Muscle layer of duodenum (tissue), 2 donors: Measurements from ENCODE around the gene UNKL.

ENCODE experiments used
- H3K27ac ChIP-seq: one replicate; pipeline ENCODE4 v1.7.0; 2013; ENCODE audit warnings: mild to moderate bottlenecking, low read length
- H3K27me3 ChIP-seq: one replicate; pipeline ENCODE4 v1.7.0; 2013; ENCODE audit warnings: low read depth, mild to moderate bottlenecking, control low read depth, low read length
- H3K36me3 ChIP-seq, 2 donors: one replicate each; pipeline ENCODE4 v1.7.0; 2013; ENCODE audit warnings: low read length in 2 of 2, control low read depth in 1 of 2, mild to moderate bottlenecking in 1 of 2; ENCODE audit not compliant: insufficient read depth in 2 of 2, control insufficient read depth in 1 of 2
- H3K4me1 ChIP-seq, 2 donors: one replicate each; pipeline ENCODE4 v1.7.0; 2013; ENCODE audit warnings: low read length in 2 of 2, mild to moderate bottlenecking in 2 of 2, control low read depth in 1 of 2, moderate library complexity in 1 of 2; ENCODE audit not compliant: insufficient read depth in 2 of 2, control insufficient read depth in 1 of 2
- H3K4me3 ChIP-seq, 2 donors: one replicate each; pipeline ENCODE4 v1.7.0; 2013; ENCODE audit warnings: low read length in 2 of 2, low read depth in 1 of 2, mild to moderate bottlenecking in 1 of 2
- H3K9me3 ChIP-seq, 2 donors: one replicate each; pipeline ENCODE4 v1.7.0; 2013; ENCODE audit warnings: low read length in 2 of 2, control low read depth in 1 of 2, mild to moderate bottlenecking in 1 of 2; ENCODE audit not compliant: control insufficient read depth in 1 of 2
- donor health status: healthy.

The UNKL gene, protein sequence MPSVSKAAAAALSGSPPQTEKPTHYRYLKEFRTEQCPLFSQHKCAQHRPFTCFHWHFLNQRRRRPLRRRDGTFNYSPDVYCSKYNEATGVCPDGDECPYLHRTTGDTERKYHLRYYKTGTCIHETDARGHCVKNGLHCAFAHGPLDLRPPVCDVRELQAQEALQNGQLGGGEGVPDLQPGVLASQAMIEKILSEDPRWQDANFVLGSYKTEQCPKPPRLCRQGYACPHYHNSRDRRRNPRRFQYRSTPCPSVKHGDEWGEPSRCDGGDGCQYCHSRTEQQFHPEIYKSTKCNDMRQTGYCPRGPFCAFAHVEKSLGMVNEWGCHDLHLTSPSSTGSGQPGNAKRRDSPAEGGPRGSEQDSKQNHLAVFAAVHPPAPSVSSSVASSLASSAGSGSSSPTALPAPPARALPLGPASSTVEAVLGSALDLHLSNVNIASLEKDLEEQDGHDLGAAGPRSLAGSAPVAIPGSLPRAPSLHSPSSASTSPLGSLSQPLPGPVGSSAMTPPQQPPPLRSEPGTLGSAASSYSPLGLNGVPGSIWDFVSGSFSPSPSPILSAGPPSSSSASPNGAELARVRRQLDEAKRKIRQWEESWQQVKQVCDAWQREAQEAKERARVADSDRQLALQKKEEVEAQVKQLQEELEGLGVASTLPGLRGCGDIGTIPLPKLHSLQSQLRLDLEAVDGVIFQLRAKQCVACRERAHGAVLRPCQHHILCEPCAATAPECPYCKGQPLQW

DNA sequence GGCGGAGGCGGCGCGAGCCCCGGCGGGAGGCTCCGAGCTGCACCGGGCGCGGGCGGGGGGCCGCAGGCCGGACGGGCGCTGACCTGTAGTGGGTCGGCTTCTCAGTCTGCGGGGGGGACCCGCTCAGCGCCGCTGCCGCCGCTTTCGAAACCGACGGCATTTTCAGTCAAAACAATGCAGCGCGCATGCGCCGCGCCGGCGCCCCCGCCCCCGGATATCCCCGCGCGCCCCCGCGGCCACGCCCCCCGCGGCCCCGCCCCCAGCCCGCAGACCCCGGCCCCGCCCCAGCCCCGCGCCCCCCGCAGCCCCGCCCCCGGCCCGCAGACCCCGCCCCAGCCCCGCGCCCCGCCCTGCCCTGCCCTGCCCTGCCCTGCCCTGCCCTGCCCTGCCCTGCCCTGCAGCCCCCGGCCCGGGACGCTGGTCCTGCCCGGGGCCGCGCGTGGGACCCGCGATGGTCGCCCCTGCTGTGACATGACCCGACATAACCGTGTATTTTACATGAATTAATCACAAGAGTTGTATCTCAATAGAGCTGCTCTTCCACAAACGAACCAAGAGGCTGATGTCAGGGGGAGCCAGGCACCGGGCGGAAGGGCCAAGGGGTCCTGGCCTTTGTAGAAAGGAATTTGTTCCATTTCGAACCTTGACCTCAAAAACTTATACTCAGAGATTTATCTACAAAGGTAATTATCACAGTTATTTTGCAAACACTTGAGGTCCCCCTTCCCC, at the start of gene UNKL:
Gene UNKL, minus strand, starts transcription at position 173 of the 729 bp plus-strand sequence. Its CDS starts 13 bp downstream, at position 160.
- H3K27me3 ChIP-seq = no peaks in the 10 kb centered on the region
- peak within 1 kb of the TSS; percentile 50 to 89 for H3K4me3 ChIP-seq
- H3K36me3 ChIP-seq = peaks cover 0 to 4% of the 10 kb centered on the region in 2 donors
- no peaks in the 10 kb centered on the region for H3K9me3 ChIP-seq
- H3K4me1 ChIP-seq = peaks cover 0 to 30% of the 10 kb centered on the region in 2 donors
- peak within 1 kb of the TSS; percentile 60 for H3K27ac ChIP-seq

DNA sequence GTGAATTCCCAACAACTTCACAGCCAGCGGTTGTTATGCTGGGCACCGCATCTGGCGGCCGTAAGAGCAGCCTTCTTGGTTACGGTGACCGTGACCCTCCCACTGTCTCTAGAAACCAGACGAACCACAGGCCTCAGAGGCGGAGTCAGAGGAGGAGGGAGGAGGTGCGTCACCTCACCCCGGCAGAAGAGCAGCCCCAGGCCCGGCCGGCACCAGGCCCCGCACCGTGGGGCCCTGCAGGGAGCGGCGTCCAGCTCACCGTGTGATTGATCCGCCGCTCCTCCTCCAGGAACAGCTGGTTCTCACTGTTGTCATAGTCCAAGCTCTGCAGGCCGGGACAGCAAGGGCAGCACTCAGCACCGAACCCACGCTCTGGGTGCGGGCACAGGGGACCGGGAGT, 46.6 kb upstream of the UNKL start:
- Histone ChIP-seq H3K9me3 (no peaks in the 10 kb centered on the region), H3K4me3 (peak overlapping the region in 1 of 2 donors; percentile 17), H3K36me3 (peaks cover 0 to 61% of the 10 kb centered on the region in 2 donors), H3K4me1 (peaks cover 0 to 7% of the 10 kb centered on the region in 2 donors), H3K27ac (no peak overlapping the region), H3K27me3 (no peaks in the 10 kb centered on the region)

DNA sequence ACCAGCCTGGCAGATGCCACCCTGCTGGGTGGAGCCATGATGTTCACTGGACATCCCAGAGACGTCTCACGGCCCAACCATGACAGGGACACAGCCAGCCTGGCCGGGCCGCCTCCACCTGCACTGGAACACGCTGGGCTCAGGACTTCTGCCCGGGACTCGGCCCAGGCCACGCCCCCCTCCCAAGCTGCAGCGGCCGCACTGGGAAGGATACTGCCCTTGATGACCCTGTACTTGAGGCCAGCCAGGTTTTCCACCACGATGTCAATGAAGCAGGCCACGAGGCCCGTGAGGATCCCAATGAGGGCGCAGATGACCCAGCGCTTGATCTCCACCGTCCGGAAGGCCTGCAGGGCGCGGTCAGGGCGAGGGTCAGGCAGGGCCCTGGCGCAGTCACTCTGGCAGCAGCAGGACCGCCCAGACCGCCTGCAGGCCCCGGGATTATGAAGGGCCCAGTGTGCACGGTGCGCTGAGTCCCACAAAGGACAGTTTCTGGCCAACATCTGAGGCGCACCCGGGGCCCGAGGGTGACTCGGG, 46.2 kb upstream of the UNKL start:
- Histone ChIP-seq H3K27me3 (no peaks in the 10 kb centered on the region), H3K27ac (no peak overlapping the region), H3K9me3 (no peaks in the 10 kb centered on the region), H3K4me1 (peaks cover 0 to 7% of the 10 kb centered on the region in 2 donors), H3K36me3 (peaks cover 0 to 66% of the 10 kb centered on the region in 2 donors), H3K4me3 (peak overlapping the region in 1 of 2 donors; percentile 17)

DNA sequence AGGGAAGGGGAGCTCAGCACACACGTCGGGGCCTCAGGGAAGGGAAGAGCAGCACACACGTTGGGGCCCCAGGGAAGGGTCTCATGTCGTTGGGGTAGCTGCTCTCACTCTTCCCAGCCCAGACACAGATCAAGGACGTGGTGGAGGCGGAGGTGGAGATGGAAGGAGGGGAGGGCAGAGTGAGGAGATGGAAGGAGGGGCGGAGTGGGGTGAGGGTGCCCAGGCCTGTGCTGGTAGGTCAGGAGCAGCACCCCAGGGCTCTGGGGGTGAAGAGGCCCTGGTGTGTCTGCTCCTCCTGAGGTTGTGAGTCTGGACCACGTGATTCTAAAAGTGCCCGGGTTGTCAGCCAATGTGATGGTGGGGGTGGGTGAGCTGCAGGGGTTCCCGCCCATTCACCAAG, 45.5 kb upstream of the UNKL start:
- H3K4me3 ChIP-seq = no peak overlapping the region
- H3K9me3 ChIP-seq = no peaks in the 10 kb centered on the region
- H3K4me1 ChIP-seq = peaks cover 0 to 7% of the 10 kb centered on the region in 2 donors
- no peaks in the 10 kb centered on the region for H3K27me3 ChIP-seq
- H3K36me3 ChIP-seq = peaks cover 0 to 73% of the 10 kb centered on the region in 2 donors
- no peak overlapping the region for H3K27ac ChIP-seq

DNA sequence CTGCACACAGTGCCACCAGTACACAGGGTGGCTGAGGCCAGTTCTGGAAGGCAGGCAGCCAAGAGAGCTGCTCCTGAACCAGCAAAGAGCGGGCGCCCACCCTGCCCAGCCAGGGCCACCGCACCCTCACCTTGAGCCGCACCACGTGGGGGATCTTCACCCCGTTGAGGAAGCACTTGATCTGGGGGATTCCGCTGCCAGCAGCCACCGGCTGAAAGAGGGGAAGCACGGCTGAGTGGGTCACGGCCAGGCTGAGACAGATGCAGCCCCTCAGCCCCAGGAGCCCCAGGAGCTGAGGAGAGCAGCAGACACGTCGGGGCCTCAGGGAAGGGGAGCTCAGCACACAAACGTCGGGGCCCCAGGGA, 44.5 kb upstream of the UNKL start:
- Histone ChIP-seq H3K27ac (no peak overlapping the region), H3K4me1 (peaks cover 0 to 7% of the 10 kb centered on the region in 2 donors), H3K36me3 (peaks cover under 1 to 75% of the 10 kb centered on the region in 2 donors), H3K4me3 (no peak overlapping the region), H3K27me3 (no peaks in the 10 kb centered on the region), H3K9me3 (no peaks in the 10 kb centered on the region)

DNA sequence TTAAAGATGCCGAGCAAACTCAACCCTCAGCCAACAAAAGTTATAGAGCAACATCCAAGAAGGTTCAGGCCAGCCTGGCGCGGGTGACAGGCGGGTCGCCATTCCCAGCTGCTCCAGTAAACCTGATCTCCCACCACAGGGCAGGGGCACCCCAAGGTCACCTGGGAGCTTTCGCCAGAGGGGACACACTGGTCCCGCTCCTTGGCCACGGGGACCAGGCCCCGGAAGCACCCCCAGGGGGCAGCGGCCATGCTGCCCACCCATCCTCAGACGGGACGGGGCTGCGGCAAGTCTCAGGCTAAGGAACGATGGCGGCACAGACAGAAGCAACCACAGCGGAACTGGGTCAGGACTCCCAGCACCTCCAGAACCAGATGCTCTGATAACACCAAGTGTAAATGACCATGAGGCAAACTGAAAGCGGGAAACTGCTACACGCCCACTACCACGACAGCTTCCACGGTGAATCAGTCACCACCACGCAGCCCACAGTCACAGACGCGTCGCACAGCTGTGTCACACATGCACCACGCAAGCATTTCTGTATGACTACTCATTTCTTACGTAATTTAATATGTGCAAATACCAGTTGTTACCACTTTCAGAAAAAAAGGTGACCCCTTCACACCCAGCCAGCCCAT, 44.0 kb upstream of the UNKL start:
- Histone ChIP-seq H3K36me3 (peaks cover 5 to 79% of the 10 kb centered on the region in 2 donors), H3K9me3 (no peaks in the 10 kb centered on the region), H3K27me3 (no peaks in the 10 kb centered on the region), H3K27ac (no peak overlapping the region), H3K4me1 (peaks cover 0 to 7% of the 10 kb centered on the region in 2 donors), H3K4me3 (no peak overlapping the region)

DNA sequence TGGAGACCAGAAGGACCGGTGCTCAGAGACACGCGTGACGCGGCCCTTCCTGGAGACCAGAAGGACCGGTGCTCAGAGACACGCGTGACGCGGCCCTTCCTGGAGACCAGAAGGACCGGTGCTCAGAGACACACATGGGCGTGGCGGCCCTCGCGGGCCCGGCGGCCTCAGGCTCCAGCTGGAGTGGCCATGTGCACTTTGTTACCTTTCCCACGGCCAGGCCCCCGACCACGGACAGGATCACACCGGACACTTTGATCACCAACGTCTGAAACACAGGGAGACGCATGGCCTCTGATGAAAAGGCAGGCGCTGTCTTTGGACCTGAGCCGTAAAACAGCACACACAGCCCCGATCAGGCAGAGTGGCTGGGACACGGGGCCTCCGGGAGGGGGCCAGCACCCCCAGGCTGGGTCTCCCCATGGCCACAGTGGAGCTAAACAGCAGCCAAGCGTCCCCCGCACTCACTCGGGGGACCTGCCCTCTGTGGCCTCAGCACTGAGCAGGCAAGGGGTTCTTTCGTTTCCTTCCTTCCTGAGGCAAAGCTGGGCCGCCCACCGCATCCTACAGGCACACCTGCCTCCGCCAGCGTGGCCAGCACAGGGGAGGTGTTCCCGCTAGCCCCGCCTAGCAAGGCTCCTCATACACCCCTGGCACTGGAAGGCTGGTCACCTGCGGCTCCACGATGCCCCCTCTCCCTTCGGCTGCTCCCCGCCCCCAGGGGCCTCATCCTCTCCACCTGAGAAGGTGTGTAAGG, 43.2 kb upstream of the UNKL start:
- H3K4me3 ChIP-seq = no peak overlapping the region
- H3K36me3 ChIP-seq = peaks cover 6 to 80% of the 10 kb centered on the region in 2 donors
- H3K4me1 ChIP-seq = peaks cover 0 to 7% of the 10 kb centered on the region in 2 donors
- no peaks in the 10 kb centered on the region for H3K9me3 ChIP-seq
- no peak overlapping the region for H3K27ac ChIP-seq
- no peaks in the 10 kb centered on the region for H3K27me3 ChIP-seq

DNA sequence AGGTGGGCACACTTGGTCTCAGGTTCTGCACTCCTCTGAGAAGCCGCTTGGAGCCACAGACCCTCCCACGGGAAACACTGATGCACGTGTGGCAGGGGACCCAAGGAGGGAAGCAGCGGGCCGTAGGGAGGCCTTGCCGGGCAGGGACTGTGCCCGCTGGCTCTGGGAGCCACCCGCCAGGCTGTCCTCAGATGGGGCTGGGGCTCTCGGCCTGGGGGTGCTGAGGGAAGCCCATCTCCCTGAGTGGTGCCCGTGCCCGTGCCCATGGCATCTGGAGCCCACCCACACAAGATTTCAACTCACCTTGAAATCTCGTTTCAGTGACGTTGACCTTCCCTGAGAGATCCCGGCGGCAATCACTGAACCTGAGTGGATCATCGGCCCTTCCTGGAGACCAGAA, 42.4 kb upstream of the UNKL start:
- Histone ChIP-seq H3K27me3 (no peaks in the 10 kb centered on the region), H3K9me3 (no peaks in the 10 kb centered on the region), H3K4me3 (no peak overlapping the region), H3K27ac (no peak overlapping the region), H3K4me1 (peaks cover 0 to 7% of the 10 kb centered on the region in 2 donors), H3K36me3 (peaks cover 6 to 85% of the 10 kb centered on the region in 2 donors)

DNA sequence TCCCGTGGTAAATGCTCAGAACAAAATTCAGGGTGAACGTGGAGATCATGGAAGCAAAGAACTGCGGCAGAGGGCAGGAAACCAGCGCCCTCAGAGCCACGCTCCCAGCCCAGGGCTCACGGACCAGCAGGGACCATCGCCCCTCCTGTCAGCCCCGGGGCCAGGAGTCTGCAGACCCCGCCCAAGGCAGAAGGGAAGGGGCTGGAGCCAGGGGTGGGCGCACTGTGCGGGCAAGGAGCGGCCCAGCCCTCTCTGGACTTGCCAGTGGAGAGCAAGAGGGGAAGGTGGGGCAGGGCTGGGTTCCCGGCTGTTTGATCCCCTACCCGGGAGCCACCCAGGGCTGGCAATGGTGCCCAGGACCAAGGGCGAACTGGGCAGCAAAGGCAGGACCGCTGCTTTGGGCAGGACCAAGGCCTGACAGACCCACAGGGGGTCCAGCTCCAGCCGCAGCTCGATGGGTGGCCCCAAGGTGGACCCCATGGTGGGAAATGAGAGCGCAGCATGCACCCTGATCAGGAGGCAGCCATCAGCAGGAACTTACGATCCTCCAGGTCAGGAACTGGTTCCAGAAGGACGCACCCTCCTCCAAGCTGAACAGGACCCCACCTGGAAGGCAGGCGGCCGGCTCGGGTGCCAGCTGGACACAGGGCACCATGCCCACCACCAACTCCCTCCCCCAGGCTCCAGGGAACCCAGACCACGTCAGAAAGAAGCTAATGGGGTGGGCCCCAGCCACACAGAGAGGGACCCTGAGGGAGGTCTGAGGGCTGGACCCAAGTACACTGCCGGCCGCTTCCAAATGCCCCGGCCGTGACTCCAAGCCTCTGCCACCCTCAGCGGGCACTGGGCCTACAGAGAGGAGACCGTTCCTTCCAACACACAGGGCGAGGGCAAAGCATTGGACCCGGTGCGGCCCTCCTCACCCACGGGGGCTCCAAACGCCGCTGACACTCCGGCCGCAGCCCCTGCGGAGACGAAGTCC, 41.0 kb upstream of the UNKL start:
- no peak overlapping the region for H3K27ac ChIP-seq
- no peaks in the 10 kb centered on the region for H3K27me3 ChIP-seq
- peaks cover 6 to 90% of the 10 kb centered on the region in 2 donors for H3K36me3 ChIP-seq

More for the DNA sequence above, 41.0 kb upstream of the UNKL start:
- Histone ChIP-seq H3K4me3 (no peak overlapping the region), H3K4me1 (peaks cover 0 to 2% of the 10 kb centered on the region in 2 donors), H3K9me3 (no peaks in the 10 kb centered on the region)
